ENCODE data around the gene RNASE13.

The RNASE13 gene

DNA sequence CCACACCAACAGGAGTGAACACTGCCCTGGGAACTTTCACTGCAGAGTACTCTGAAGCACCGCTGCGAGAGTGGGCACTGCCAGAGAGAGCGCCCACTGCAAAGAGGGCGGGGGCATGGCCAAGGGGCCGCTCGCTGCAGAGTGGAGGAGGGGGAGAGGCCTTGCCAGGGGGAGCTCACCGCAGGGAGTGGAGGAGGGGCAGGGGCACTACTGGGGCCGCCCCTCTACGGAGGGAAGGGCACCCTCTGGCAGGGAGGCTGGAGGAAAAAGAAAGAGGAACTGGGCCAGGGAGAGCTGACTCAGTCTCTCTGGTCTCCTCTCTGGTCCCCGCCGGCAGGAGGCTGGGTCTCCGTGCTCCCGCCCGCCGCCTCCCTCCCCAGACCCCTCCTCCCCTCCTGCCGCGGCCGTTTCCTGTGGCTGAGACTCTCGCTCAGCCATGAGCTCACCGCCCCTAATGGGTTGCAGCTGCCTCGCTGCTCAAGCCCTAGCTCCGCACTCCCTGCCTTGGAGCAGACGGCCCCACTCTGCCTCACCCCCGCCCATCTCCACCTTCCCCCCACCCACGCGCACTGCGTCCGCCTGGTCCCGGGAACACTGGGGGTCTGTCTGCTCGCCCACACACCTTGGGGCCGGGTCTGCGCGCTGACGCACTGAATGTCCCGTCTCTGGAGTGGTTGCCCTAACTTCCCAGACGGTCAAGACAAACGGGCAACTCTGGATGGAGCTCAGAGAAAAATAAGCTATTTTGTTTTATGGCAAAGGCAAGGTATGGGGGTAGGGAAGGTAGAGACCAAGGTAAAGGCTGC, 36.8 kb upstream of the RNASE13 start (continued):
- TF ChIP-seq ZNF10 (tag by site-specific recombination; IDR thresholded peaks at IDR 0.05) (no peak), YY2 (tag by site-specific recombination; IDR thresholded peaks at IDR 0.05) (no peak), ZEB2 (tag by site-specific recombination; IDR thresholded peaks at IDR 0.05) (peak; percentile 67; the same call in 1 of the 2 replicates), ZNF19 (tag by site-specific recombination; IDR thresholded peaks at IDR 0.05; ENCODE audit: low read depth) (no peak), ZNF555 (tag by site-specific recombination; conservative IDR thresholded peaks at IDR 0.05) (no peak), KLF16 (tag by site-specific recombination; IDR thresholded peaks at IDR 0.05) (peak; percentile 87), ZSCAN30 (tag by site-specific recombination; IDR thresholded peaks at IDR 0.05) (peak; percentile 77), ZNF837 (tag by site-specific recombination; IDR thresholded peaks at IDR 0.05) (no peak), ZXDB (tag by site-specific recombination; IDR thresholded peaks at IDR 0.05) (peak; percentile 85), ZNF433 (tag by site-specific recombination; IDR thresholded peaks at IDR 0.05; ENCODE audit: low read depth) (no peak), ZNF211 (tag by site-specific recombination; IDR thresholded peaks at IDR 0.05; ENCODE audit: low read depth) (no peak), ZNF426 (tag by site-specific recombination; IDR thresholded peaks at IDR 0.05) (no peak), ZNF248 (tag by site-specific recombination; IDR thresholded peaks at IDR 0.05) (no peak), MZF1 (tag by site-specific recombination; IDR thresholded peaks at IDR 0.05; ENCODE audit: borderline replicate concordance) (no peak; the same call in 1 of the 2 replicates), SP7 (tag by site-specific recombination; IDR thresholded peaks at IDR 0.05) (peak; percentile 68; the same call in 1 of the 2 replicates), SALL2 (tag by site-specific recombination; IDR thresholded peaks at IDR 0.05; ENCODE audit: borderline replicate concordance) (no peak), ZNF146 (tag by site-specific recombination; IDR thresholded peaks at IDR 0.05) (peak; percentile 4; the same call in 1 of the 2 replicates), PRDM1 (tag by site-specific recombination; IDR thresholded peaks at IDR 0.05) (peak; percentile 90), ZNF114 (tag by site-specific recombination; IDR thresholded peaks at IDR 0.05) (no peak), ZNF658 (tag by site-specific recombination; IDR thresholded peaks at IDR 0.05) (no peak), ZNF292 (tag by site-specific recombination; IDR thresholded peaks at IDR 0.05; ENCODE audit: borderline replicate concordance, low read depth) (no peak)
- TF ChIP-seq, protein P1, sequence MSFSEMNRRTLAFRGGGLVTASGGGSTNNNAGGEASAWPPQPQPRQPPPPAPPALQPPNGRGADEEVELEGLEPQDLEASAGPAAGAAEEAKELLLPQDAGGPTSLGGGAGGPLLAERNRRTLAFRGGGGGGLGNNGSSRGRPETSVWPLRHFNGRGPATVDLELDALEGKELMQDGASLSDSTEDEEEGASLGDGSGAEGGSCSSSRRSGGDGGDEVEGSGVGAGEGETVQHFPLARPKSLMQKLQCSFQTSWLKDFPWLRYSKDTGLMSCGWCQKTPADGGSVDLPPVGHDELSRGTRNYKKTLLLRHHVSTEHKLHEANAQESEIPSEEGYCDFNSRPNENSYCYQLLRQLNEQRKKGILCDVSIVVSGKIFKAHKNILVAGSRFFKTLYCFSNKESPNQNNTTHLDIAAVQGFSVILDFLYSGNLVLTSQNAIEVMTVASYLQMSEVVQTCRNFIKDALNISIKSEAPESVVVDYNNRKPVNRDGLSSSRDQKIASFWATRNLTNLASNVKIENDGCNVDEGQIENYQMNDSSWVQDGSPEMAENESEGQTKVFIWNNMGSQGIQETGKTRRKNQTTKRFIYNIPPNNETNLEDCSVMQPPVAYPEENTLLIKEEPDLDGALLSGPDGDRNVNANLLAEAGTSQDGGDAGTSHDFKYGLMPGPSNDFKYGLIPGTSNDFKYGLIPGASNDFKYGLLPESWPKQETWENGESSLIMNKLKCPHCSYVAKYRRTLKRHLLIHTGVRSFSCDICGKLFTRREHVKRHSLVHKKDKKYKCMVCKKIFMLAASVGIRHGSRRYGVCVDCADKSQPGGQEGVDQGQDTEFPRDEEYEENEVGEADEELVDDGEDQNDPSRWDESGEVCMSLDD (tag by site-specific recombination; IDR thresholded peaks at IDR 0.05), result peak; percentile 66; the same call in 1 of the 2 replicates
- TF ChIP-seq, protein P2, sequence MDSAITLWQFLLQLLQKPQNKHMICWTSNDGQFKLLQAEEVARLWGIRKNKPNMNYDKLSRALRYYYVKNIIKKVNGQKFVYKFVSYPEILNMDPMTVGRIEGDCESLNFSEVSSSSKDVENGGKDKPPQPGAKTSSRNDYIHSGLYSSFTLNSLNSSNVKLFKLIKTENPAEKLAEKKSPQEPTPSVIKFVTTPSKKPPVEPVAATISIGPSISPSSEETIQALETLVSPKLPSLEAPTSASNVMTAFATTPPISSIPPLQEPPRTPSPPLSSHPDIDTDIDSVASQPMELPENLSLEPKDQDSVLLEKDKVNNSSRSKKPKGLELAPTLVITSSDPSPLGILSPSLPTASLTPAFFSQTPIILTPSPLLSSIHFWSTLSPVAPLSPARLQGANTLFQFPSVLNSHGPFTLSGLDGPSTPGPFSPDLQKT (IDR thresholded peaks at IDR 0.05; ENCODE audit: borderline replicate concordance, low read depth, low read length), result no peak
- TF ChIP-seq, protein P3, sequence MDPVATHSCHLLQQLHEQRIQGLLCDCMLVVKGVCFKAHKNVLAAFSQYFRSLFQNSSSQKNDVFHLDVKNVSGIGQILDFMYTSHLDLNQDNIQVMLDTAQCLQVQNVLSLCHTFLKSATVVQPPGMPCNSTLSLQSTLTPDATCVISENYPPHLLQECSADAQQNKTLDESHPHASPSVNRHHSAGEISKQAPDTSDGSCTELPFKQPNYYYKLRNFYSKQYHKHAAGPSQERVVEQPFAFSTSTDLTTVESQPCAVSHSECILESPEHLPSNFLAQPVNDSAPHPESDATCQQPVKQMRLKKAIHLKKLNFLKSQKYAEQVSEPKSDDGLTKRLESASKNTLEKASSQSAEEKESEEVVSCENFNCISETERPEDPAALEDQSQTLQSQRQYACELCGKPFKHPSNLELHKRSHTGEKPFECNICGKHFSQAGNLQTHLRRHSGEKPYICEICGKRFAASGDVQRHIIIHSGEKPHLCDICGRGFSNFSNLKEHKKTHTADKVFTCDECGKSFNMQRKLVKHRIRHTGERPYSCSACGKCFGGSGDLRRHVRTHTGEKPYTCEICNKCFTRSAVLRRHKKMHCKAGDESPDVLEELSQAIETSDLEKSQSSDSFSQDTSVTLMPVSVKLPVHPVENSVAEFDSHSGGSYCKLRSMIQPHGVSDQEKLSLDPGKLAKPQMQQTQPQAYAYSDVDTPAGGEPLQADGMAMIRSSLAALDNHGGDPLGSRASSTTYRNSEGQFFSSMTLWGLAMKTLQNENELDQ (tag by site-specific recombination; IDR thresholded peaks at IDR 0.05; ENCODE audit: low read depth), result no peak
- TF ChIP-seq, protein P4, sequence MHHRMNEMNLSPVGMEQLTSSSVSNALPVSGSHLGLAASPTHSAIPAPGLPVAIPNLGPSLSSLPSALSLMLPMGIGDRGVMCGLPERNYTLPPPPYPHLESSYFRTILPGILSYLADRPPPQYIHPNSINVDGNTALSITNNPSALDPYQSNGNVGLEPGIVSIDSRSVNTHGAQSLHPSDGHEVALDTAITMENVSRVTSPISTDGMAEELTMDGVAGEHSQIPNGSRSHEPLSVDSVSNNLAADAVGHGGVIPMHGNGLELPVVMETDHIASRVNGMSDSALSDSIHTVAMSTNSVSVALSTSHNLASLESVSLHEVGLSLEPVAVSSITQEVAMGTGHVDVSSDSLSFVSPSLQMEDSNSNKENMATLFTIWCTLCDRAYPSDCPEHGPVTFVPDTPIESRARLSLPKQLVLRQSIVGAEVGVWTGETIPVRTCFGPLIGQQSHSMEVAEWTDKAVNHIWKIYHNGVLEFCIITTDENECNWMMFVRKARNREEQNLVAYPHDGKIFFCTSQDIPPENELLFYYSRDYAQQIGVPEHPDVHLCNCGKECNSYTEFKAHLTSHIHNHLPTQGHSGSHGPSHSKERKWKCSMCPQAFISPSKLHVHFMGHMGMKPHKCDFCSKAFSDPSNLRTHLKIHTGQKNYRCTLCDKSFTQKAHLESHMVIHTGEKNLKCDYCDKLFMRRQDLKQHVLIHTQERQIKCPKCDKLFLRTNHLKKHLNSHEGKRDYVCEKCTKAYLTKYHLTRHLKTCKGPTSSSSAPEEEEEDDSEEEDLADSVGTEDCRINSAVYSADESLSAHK (tag by site-specific recombination; IDR thresholded peaks at IDR 0.05), result peak; percentile 32; the same call in 1 of the 2 replicates
- TF ChIP-seq, protein P5, sequence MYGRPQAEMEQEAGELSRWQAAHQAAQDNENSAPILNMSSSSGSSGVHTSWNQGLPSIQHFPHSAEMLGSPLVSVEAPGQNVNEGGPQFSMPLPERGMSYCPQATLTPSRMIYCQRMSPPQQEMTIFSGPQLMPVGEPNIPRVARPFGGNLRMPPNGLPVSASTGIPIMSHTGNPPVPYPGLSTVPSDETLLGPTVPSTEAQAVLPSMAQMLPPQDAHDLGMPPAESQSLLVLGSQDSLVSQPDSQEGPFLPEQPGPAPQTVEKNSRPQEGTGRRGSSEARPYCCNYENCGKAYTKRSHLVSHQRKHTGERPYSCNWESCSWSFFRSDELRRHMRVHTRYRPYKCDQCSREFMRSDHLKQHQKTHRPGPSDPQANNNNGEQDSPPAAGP (tag by site-specific recombination; IDR thresholded peaks at IDR 0.05), result peak; percentile 61
- TF ChIP-seq, protein P6, sequence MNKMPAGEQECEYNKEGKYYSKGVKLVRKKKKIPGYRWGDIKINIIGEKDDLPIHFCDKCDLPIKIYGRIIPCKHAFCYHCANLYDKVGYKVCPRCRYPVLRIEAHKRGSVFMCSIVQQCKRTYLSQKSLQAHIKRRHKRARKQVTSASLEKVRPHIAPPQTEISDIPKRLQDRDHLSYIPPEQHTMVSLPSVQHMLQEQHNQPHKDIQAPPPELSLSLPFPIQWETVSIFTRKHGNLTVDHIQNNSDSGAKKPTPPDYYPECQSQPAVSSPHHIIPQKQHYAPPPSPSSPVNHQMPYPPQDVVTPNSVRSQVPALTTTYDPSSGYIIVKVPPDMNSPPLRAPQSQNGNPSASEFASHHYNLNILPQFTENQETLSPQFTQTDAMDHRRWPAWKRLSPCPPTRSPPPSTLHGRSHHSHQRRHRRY (tag by site-specific recombination; IDR thresholded peaks at IDR 0.05), result no peak

Measured in HEK293 (cell line).